GM19463 (cell line): ENCODE measurements around the gene MDGA2.
"Not testable (repeated sequence)": the region's sequence is repeated elsewhere in the genome, so short reads cannot be mapped to it uniquely, and the experiment has no call there.

Source experiments
- ATAC-seq: cut with Tn5 transposase; IDR thresholded peaks from one replicate; pipeline ENCODE4 v1.9.1; 2021; ENCODE audit warnings: mild to moderate bottlenecking, moderate library complexity; ENCODE audit not compliant: unreplicated experiment

MDGA2 gene

DNA sequence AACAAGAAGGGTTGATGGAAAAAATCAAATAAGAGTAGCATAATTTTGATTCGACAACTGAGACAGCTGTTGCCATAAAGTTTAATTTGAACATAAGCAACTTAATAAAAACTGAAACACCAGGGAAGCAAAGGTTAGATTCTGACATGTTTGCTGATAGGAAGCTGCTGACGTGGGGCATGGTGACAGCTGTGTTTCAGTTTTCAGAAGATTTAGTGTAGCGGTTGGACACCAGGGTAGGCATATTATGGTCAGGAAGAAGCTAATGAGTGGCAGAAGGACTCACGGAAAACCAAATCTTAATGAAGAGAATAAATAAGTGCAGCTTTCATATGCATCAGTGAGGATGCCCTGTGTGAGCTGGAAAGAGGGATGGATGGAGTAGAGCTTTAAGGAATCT, 687.1 kb downstream of the MDGA2 start:
- no peak for ATAC-seq

DNA sequence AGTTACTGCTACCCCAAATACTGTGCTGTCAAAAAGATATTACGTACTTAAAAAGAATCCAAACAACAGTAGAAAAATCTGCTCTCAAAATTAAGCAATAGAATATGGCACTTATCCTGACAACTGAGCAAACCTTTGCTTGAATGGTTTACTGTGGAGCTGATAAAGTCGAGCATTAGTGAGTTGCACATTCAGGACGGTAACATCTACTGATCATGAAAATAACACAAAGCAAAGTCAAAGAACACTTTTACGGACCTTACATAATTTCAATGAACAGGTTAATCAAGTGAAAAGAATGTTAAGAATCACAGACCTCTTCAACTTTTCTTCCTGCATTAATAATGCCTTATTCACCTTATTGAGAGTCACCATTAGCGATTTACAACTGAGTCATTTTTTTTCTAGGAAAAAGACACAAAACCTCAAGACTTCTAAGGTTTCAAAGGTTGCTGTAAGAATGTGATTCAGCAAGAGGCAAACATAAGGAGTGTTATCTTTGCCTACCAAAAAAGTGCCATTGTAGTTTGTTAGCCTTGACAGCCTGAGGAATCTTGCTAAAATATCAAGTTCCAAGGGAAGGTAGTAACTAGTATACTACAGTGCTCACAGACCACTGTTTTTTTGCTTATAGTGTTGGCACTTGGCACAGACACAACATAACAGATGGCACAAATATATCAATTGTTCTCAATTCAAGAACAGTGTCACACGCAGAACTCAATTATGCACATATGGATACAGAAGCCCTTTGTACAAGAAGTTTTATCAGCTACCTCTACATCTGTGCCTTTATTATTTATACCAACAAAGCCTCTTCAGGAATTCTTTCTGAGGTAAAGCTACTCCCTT, 689.6 kb downstream of the MDGA2 start:
- ATAC-seq, result no peak

DNA sequence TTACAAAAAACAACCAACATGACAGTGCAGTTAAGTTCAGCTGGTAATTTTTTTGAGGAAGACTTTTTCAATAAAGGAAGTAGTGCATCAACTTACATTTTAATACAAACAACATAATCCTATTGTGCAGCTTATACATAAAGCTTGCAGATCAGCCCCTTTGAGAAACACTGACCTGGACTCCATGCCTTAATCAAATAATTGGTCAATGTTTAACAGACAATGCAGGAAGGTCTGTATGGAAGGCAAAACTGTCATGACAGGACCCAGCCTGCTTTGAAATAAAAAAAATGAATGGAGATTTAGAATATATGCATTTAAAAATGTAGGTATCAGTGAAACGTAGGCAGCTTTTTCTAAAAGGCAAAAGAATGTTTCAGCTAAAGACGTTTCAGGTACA, 702.1 kb downstream of the MDGA2 start:
- ATAC-seq, result no peak

DNA sequence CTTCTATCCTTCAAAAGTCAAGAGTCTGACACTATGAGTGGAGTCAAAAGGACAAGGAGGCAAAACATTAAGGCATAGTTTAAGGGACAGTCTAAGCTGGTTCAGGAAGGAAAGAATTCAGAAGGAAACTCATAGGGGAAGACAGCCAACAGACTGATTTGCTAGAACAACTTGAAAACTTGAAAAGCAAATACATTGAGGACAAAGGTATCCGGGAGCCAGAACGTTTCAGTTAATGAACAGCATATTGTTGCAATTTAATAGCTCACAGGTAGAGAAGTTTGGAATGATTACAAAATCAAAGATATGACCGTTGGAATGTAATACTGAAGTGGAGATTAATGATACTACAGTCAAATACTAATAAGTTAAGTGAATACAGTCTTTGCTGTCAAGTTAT, 711.0 kb downstream of the MDGA2 start:
- no peak for ATAC-seq

DNA sequence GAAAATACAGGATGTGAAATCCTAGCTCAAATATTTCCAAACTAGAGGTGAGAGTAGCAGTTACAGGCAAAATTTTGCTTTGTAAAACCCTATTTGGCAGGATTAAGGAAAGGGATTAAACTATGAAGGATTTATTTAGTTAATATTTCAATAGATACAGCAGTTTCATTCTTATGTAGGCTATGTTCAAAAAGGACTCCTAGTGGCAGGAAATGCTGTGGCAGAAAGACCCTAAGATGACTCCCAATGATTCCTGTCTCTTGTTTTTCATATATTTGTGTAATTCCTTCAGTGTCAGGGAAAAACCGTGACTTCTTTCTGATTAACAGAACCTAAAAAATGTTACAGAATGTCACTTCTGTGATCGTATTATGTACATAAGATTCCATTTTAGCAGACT, 724.3 kb downstream of the MDGA2 start:
- no peak for ATAC-seq

DNA sequence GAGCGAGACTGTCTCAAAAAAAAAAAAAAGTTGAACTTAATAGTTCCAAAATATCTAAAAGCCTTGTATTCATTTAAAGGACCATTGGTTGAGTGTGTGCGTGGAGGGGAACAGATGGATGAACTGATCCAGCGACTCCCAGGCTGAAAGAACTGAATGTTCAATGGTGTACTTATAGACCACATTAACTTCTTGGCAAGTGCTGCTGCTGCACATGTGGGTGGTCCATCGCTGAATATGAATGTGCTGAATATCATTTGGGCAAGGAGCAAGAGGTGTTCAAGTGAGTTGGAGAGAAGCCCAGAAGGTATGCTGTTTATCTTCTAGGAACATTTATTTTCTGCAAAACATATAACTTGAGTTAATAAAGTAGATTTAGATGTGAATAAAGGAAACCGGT, 734.8 kb downstream of the MDGA2 start:
- ATAC-seq, result no peak

DNA sequence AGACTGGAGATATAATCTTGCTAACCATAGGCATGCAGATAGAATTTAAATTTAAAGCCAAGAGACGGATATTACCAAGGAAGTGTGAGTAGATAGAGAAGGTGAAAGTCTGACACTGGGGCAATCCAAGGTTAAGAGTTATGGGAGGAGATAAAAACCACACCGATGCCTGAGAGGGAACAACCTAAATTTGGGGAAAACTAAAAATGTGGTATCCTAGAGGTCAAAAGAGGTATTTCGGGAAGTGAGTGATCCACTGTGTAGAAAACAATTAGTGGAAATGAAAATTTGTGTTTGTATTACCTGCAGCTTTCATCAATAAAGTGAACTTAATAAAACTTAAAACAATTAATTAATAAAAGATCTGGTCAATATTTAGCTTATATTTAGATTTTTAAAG, 754.9 kb downstream of the MDGA2 start:
- no peak for ATAC-seq

DNA sequence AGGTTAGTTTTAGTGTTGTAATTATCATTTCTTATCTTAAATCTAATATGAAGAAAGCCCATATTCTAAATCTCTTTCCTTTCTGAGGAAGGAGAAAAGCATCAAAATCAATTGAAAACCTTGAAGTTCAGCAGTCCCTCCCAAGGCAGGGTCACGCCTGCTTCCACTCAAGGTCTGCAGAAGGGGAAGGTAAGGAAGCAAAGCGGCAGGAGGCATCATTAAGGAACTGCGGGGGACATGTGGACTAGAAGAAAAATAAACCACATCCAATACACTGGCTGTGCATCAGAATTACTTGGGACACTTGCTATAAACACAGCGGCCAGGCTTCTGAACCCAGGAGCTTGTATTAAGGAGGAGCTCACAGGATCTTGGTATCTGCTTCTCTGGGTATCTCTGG, 759.9 kb downstream of the MDGA2 start:
- not testable (repeated sequence) for ATAC-seq

DNA sequence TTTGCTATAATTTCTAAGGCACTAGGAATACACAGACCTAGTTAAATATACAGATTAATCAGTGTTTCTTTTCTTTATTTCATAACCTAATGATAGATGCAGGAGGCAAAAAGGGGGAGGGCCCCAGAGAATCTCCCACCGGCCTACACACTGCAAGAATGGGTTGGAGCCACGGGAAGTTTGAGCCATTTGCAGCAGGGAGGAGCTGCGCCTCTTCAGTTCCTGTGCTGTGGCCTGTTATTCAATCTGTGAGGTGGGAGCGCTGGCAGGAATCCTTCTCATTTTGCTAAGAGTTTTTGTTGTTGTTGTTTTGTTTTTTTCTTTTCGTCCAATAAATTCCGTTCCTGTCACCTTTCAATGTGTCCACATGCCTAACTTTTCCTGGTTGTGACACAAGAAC, 772.6 kb downstream of the MDGA2 start:
- no peak for ATAC-seq

DNA sequence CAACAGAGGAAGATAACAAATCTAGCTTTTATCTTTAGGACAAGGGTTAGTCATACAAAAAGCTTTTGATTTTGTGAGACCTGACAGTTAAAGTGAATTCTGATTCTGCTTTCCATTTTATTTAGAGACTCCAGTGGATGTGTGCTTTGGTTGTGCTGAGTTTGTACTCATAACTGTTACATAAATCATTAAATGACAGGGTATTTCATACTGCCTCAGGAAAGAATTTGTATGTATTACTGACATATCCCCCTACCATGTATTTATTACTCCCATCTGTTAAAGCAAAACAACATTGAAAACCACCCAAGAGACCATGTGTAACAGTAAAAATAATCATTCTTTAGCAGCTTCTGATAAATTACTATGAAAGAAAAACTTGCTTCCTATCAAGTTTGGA, 780.9 kb downstream of the MDGA2 start:
- no peak for ATAC-seq

DNA sequence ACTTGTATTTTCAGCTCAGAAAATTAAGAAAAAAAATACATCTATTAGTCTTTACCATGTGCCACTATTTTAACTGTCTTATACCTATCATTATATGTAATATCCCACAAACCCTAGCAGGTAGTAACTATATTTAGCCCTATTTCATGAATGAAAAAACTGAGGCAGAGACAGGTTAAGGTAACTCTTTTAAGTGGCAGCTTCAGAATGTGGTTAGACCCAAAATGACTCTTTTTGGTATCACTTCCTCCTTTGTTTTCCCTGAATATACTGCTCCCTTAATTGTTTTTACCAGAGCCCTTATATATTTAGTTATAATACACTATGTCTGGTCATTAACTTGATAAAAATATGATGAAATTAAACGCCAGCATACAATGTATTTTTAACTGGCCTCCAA, 788.3 kb downstream of the MDGA2 start:
- ATAC-seq, result peak; percentile 85

DNA sequence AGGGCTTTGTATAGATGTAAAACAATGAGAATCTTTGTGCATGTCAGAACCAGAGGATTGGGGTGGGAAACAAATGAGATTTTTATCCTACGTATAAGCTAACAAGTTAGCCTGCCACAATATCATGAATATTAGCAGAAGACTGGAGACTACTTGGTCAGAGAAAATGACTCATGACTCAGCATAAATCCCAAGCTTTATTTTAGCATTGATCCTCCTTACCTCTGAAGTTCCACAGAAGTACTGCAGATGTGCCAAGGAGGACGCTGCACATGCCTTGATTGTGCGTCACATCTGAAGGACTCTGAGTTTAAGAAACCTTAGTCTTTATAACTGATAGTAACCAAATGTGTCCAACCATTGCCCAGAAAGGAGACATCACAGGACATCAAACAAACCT, 789.8 kb downstream of the MDGA2 start:
- ATAC-seq, result no peak

DNA sequence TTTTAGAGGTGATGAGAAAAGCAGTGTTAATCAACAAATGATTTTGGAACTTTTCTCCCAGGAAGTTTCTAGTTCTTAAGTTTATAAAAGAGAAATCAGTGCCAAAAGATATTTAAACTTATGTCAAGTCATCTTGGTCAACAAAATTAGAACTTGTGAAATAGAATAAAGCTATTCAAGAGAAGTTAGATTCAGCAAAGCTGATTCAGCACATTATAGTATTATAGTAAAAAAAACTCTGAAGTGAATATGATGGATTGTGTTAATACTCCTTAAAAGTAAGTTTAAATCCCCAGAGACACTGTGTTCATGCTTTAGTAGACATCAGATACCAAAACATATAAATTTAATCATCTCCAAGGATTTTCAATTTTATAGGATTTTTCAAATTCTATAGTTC, 813.7 kb downstream of the MDGA2 start:
- ATAC-seq, result no peak

DNA sequence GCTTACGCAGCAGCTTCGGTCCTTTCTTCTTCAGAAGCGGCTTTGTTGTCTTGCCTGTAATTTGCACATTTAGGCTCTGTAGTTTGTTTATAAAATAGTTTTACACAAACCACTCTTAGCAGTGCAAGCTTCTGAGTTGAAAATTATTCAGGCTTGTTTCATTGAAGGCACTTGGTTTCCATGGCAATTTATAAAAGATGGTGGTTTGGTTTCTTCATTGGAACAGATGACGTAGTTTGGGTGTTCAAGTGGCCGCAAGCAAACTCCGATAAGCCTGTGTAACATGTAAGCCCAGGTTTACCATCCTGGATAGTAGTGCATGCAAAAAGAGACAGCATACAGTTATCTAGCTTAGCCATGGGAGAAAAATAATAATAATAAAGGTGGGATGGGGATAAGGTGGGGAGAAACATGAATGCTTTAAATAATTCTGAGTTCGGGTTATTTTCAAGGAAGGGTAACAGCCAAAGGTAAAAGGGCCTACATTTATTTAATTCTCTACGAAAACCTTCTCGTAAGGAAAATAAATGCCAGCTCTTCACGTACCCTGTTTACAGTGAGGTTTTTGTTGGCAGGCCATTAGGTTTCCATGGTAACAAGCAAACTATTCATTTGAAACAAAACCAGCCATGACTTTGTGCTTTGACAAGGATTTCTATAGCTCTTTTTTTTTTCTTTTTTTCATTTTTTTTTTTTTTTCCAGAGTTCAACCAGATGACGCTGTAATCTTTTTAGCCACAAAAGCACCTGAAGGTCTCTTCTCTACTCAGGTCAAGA, 834.3 kb downstream of the MDGA2 start:
- ATAC-seq, result no peak

DNA sequence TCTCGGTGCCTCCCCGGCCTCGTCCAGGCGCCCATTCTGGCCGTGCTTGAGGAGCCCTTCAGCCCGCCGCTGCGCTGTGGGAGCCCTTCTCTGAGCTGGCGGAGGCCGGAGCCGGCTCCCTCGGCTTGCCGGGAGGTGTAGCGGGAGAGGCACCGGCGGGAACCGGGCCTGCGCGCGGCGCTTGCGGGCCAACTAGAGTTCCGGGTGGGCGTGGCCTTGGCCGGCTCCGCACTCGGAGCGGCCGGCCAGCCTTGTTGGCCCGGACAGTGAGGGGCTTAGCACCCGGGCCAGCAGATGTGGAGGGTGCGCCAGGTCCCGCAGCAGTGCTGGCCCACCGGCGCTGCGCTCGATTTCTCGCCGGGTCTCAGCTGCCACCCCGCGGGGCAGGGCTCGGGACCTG, 855.1 kb downstream of the MDGA2 start:
- no peak for ATAC-seq

DNA sequence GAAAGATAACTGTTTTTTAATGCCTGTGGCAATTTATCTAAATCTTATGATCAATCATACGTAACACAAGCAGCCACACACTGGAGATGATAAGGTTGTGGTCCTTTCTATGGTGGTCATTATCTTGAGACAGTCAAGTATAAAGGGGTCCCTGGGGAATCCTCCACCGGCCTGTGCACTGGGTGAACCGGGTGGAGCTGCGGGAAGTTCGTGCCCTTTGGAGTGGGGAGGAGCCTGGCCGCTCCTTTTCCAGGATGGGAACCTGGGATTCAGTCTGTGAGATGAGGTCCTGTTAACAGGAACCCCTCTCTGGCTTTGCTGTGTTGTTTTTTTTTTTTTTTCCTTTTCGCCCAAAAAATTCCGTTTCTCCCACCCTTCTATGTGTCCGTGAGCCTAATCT, 856.3 kb downstream of the MDGA2 start:
- ATAC-seq, result no peak

DNA sequence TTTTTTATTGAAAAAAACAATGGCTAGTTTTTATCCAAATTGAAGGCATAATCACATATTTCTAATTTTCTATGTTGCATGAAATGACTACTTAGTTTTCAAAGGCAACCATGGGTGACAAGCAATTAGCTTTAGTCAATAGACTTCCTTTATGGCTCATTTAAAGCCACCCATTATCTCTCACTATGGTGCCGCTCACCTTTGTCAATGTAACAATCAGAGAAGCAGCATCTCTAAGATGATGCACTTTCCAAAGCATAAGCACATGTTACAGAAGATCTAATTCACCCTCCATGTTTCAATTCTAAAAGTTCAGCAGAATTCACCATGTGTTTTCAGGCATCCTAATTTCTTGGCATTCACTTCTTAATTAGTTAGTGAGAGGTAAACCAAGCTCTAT, 857.3 kb downstream of the MDGA2 start:
- no peak for ATAC-seq

DNA sequence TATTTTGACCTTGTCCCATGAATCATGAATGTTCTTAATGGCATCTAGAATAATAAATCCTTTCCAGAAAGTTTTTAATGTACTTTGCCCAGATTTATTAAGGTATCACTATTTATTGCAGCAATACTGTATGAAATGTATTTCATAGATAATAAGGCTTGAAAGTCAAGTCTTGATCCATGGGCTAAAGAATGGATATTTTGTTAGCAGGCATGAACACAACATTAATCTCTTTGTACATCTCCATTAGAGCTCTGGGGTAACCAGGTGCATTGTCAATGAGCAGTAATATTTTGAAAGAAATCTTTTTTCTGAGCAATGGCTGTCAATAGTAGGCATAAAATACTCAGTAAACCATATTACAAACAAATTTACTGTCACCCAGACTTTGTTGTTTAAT, 882.3 kb downstream of the MDGA2 start:
- no peak for ATAC-seq
